ENCODE measurements around the gene DIABLO.

Gene DIABLO

GRCh38 chr12:122216445-122216844 is 9.4 kb downstream of the DIABLO start:
- Histone ChIP-seq H2BK120ac (ENCODE audit: insufficient read depth, low read length, poor library complexity) (no peak overlapping the region), H3K9ac (ENCODE audit: low read length) (no peak overlapping the region), H3K79me1 (ENCODE audit: low read length) (no peaks in the 10 kb centered on the region), H3K18ac (ENCODE audit: low read length) (no peak overlapping the region), H3K14ac (ENCODE audit: low read length) (no peak overlapping the region), H3K9me3 (ENCODE audit: insufficient read depth, low read depth, low read length) (no peaks in the 10 kb centered on the region), H3K4me3 (ENCODE audit: low read depth, low read length) (no peak overlapping the region), H3K23ac (ENCODE audit: low read length) (no peak overlapping the region), H3K27ac (ENCODE audit: low read depth, low read length) (no peak overlapping the region), H2BK5ac (ENCODE audit: low read depth, low read length, poor library complexity) (no peak overlapping the region), H2AFZ (ENCODE audit: insufficient read depth, low read length, poor library complexity) (no peak overlapping the region), H4K91ac (ENCODE audit: low read depth, low read length) (no peak overlapping the region), H3K4ac (ENCODE audit: low read depth, low read length) (no peak overlapping the region), H3K36me3 (ENCODE audit: control insufficient read depth in 1 of 2, insufficient read depth in 2 of 2, low read length in 2 of 2) (peaks cover 45 to 50% of the 10 kb centered on the region in 2 experiments), H2BK12ac (ENCODE audit: low read length) (no peak overlapping the region), H3K79me2 (ENCODE audit: control insufficient read depth, insufficient read depth, low read length, poor library complexity) (no peaks in the 10 kb centered on the region), H4K12ac (ENCODE audit: low read depth, low read length) (no peak overlapping the region), H4K8ac (ENCODE audit: low read depth, low read length) (no peak overlapping the region), H3K27me3 (ENCODE audit: insufficient read depth, low read length) (no peaks in the 10 kb centered on the region), H3K4me2 (ENCODE audit: low read length) (no peak overlapping the region), H3K4me1 (ENCODE audit: control insufficient read depth in 1 of 2, insufficient read depth in 2 of 2, low read length in 2 of 2) (no peaks in the 10 kb centered on the region), H2AK5ac (ENCODE audit: low read length) (no peak overlapping the region)
- no CpG with 5 or more reads among the region's 1 CpG for WGBS (ENCODE audit: extremely low coverage, insufficient coverage, insufficient read length)
- no peak for DNase-seq

GRCh38 chr12:122215771-122216170 is 10.1 kb downstream of the DIABLO start:
- H3K27ac ChIP-seq (ENCODE audit: low read depth, low read length), result no peak overlapping the region
- no peaks in the 10 kb centered on the region for H3K9me3 ChIP-seq (ENCODE audit: insufficient read depth, low read depth, low read length)
- WGBS (ENCODE audit: extremely low coverage, insufficient coverage, insufficient read length), result no CpG with 5 or more reads among the region's 5 CpGs
- H2BK12ac ChIP-seq (ENCODE audit: low read length), result no peak overlapping the region
- no peak for DNase-seq
- no peak overlapping the region for H3K23ac ChIP-seq (ENCODE audit: low read length)
- H3K4me3 ChIP-seq (ENCODE audit: low read depth, low read length), result no peak overlapping the region
- no peak overlapping the region for H3K9ac ChIP-seq (ENCODE audit: low read length)
- H2AFZ ChIP-seq (ENCODE audit: insufficient read depth, low read length, poor library complexity), result no peak overlapping the region
- no peak overlapping the region for H4K8ac ChIP-seq (ENCODE audit: low read depth, low read length)
- no peaks in the 10 kb centered on the region for H3K79me2 ChIP-seq (ENCODE audit: control insufficient read depth, insufficient read depth, low read length, poor library complexity)
- H3K79me1 ChIP-seq (ENCODE audit: low read length), result no peaks in the 10 kb centered on the region
- no peak overlapping the region for H2BK5ac ChIP-seq (ENCODE audit: low read depth, low read length, poor library complexity)
- peaks cover 49 to 53% of the 10 kb centered on the region in 2 experiments for H3K36me3 ChIP-seq (ENCODE audit: control insufficient read depth in 1 of 2, insufficient read depth in 2 of 2, low read length in 2 of 2)
- H3K4me1 ChIP-seq (ENCODE audit: control insufficient read depth in 1 of 2, insufficient read depth in 2 of 2, low read length in 2 of 2), result no peaks in the 10 kb centered on the region
- H4K91ac ChIP-seq (ENCODE audit: low read depth, low read length), result no peak overlapping the region
- no peaks in the 10 kb centered on the region for H3K27me3 ChIP-seq (ENCODE audit: insufficient read depth, low read length)
- H2AK5ac ChIP-seq (ENCODE audit: low read length), result no peak overlapping the region
- H3K14ac ChIP-seq (ENCODE audit: low read length), result no peak overlapping the region
- no peak overlapping the region for H3K4me2 ChIP-seq (ENCODE audit: low read length)
- no peak overlapping the region for H4K12ac ChIP-seq (ENCODE audit: low read depth, low read length)
- H3K18ac ChIP-seq (ENCODE audit: low read length), result no peak overlapping the region
- no peak overlapping the region for H3K4ac ChIP-seq (ENCODE audit: low read depth, low read length)
- no peak overlapping the region for H2BK120ac ChIP-seq (ENCODE audit: insufficient read depth, low read length, poor library complexity)

DNA sequence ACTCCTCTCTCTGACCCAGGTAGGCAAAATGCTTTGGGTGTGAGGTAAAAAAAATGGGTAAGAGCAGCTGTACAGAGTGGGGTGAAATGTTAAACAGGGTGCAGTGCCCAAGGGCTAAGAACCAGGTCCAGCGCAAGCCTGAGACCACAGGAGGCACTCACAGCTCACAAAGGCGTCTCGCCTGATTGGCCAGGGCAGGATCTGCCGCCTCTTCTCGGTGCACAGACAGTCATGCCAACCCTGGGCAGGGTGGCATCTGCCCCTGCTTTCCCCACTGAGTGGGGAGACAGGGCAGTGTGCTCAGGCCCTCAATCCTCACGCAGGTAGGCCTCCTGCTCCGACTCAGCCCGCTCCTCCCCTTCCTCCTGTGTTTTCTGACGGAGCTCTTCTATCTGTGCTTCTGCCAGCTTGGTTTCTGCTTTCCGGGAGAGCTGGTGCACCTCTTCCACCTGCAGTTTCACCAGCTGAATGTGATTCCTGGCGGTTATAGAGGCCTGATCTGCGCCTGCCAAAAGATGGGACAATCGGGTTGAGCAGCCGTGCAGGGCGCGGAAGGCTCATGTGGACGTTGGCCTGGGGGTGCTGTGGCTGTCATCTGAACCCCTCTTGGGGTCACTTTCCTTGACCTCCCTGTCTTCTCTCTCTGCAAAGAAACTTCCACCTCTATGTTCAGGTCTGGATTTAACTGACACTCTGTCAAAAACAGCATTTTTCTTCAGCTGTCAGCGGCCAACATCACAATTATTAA is 17.6 kb downstream of the DIABLO start:
- H2AFZ ChIP-seq (ENCODE audit: insufficient read depth, low read length, poor library complexity), result no peak overlapping the region
- H2AK5ac ChIP-seq (ENCODE audit: low read length), result no peak overlapping the region
- no peak overlapping the region for H3K23ac ChIP-seq (ENCODE audit: low read length)
- H3K36me3 ChIP-seq (ENCODE audit: control insufficient read depth in 1 of 2, insufficient read depth in 2 of 2, low read length in 2 of 2), result peaks cover 39 to 46% of the 10 kb centered on the region in 2 experiments
- H4K91ac ChIP-seq (ENCODE audit: low read depth, low read length), result no peak overlapping the region
- H3K4me3 ChIP-seq (ENCODE audit: low read depth, low read length), result no peak overlapping the region
- H2BK5ac ChIP-seq (ENCODE audit: low read depth, low read length, poor library complexity), result no peak overlapping the region
- no peak overlapping the region for H2BK120ac ChIP-seq (ENCODE audit: insufficient read depth, low read length, poor library complexity)
- H3K9me3 ChIP-seq (ENCODE audit: insufficient read depth, low read depth, low read length), result peaks cover 1% of the 10 kb centered on the region
- H3K79me1 ChIP-seq (ENCODE audit: low read length), result peaks cover 2% of the 10 kb centered on the region
- no peak overlapping the region for H3K18ac ChIP-seq (ENCODE audit: low read length)
- no peak overlapping the region for H4K12ac ChIP-seq (ENCODE audit: low read depth, low read length)
- no peak overlapping the region for H2BK12ac ChIP-seq (ENCODE audit: low read length)
- no peak overlapping the region for H3K9ac ChIP-seq (ENCODE audit: low read length)
- no peak overlapping the region for H4K8ac ChIP-seq (ENCODE audit: low read depth, low read length)
- no peak overlapping the region for H3K4me2 ChIP-seq (ENCODE audit: low read length)
- H3K27me3 ChIP-seq (ENCODE audit: insufficient read depth, low read length), result peaks cover 13% of the 10 kb centered on the region
- peaks cover 6% of the 10 kb centered on the region in 2 experiments for H3K4me1 ChIP-seq (ENCODE audit: control insufficient read depth in 1 of 2, insufficient read depth in 2 of 2, low read length in 2 of 2)
- no peak overlapping the region for H3K14ac ChIP-seq (ENCODE audit: low read length)
- no peaks in the 10 kb centered on the region for H3K79me2 ChIP-seq (ENCODE audit: control insufficient read depth, insufficient read depth, low read length, poor library complexity)
- no peak overlapping the region for H3K27ac ChIP-seq (ENCODE audit: low read depth, low read length)
- no peak for DNase-seq
- no CpG with 5 or more reads among the region's 18 CpGs for WGBS (ENCODE audit: extremely low coverage, insufficient coverage, insufficient read length)
- no peak overlapping the region for H3K4ac ChIP-seq (ENCODE audit: low read depth, low read length)

DNA sequence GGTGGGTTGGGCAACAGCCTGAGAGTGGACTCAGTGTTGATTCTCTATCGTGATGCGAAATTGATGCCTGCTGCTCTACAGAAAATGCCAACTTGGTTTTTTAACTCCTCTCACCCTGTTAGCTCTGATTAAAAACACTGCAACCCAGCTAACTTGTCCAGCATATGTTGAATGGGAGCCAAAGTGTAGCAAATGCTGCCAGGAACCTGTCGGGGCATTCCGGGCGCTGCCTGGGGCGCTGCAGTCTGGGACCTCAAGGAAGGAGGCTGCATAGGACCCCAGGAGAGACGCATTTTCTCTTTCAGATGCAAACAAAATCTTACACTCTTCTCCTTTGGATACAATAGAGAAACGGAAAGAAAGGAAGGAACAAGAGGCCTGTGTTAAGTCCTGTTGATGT is 18.5 kb downstream of the DIABLO start:
- Histone ChIP-seq H4K8ac (ENCODE audit: low read depth, low read length) (no peak overlapping the region), H3K4me3 (ENCODE audit: low read depth, low read length) (no peak overlapping the region), H3K4me2 (ENCODE audit: low read length) (no peak overlapping the region), H3K14ac (ENCODE audit: low read length) (no peak overlapping the region), H3K23ac (ENCODE audit: low read length) (no peak overlapping the region), H3K79me2 (ENCODE audit: control insufficient read depth, insufficient read depth, low read length, poor library complexity) (no peaks in the 10 kb centered on the region), H3K18ac (ENCODE audit: low read length) (no peak overlapping the region), H3K4me1 (ENCODE audit: control insufficient read depth in 1 of 2, insufficient read depth in 2 of 2, low read length in 2 of 2) (peaks cover 6 to 9% of the 10 kb centered on the region in 2 experiments), H3K9me3 (ENCODE audit: insufficient read depth, low read depth, low read length) (peaks cover 1% of the 10 kb centered on the region), H2BK12ac (ENCODE audit: low read length) (no peak overlapping the region), H3K27ac (ENCODE audit: low read depth, low read length) (no peak overlapping the region), H2BK120ac (ENCODE audit: insufficient read depth, low read length, poor library complexity) (no peak overlapping the region), H2BK5ac (ENCODE audit: low read depth, low read length, poor library complexity) (no peak overlapping the region), H2AFZ (ENCODE audit: insufficient read depth, low read length, poor library complexity) (no peak overlapping the region), H3K9ac (ENCODE audit: low read length) (no peak overlapping the region), H4K12ac (ENCODE audit: low read depth, low read length) (no peak overlapping the region), H2AK5ac (ENCODE audit: low read length) (no peak overlapping the region), H3K79me1 (ENCODE audit: low read length) (peaks cover 2% of the 10 kb centered on the region), H3K4ac (ENCODE audit: low read depth, low read length) (no peak overlapping the region), H3K36me3 (ENCODE audit: control insufficient read depth in 1 of 2, insufficient read depth in 2 of 2, low read length in 2 of 2) (peaks cover 31 to 40% of the 10 kb centered on the region in 2 experiments), H3K27me3 (ENCODE audit: insufficient read depth, low read length) (peaks cover 13% of the 10 kb centered on the region), H4K91ac (ENCODE audit: low read depth, low read length) (no peak overlapping the region)
- DNase-seq, result no peak
- no CpG with 5 or more reads among the region's 8 CpGs for WGBS (ENCODE audit: extremely low coverage, insufficient coverage, insufficient read length)

All from trophoblast cell (in vitro differentiated cells and primary cell).